GM18909 (cell line): ENCODE measurements around the gene OSBPL10.

Experiments
- ATAC-seq: cut with Tn5 transposase; IDR thresholded peaks from one replicate; pipeline ENCODE4 v1.9.1; 2021; ENCODE audit warnings: mild to moderate bottlenecking; ENCODE audit not compliant: unreplicated experiment, poor library complexity

Gene OSBPL10

DNA sequence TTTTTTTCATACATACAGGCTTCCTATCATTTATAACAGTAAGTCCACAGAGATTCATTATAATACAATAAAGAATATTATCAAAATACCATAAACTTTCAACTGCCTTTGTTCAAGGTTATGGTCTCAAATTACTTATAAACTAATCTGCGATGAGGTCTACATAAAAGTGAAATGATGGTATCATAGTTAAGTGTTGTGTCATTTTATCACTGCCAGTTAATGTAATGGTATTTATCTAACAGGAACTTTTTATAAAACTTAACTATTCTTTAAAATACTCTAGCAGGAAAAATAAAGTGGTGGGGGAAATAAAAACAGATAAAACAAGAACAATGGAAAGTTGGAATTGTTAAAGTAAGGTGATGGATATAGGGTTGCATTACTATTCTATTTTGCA is 153.1 kb downstream of the OSBPL10 start:
- no peak for ATAC-seq

DNA sequence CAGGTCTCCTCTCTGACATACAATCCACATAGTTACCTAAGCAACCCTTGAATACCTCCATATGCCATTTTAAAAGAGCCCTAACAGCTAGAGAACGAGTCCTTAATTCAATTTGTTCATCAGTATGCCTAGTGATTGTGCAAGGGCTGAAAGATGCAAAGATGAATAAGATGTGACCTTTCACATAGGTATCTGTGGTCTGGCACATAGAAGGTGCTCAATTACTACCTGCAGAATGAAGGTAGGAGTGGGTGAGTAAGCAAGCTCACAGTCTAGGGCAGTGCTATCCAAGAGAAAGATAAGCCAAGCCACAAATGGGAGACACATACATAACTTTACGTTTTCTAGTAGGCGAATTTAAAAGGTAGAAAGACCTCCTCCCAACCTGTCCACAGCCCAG is 157.9 kb downstream of the OSBPL10 start:
- ATAC-seq = no peak

DNA sequence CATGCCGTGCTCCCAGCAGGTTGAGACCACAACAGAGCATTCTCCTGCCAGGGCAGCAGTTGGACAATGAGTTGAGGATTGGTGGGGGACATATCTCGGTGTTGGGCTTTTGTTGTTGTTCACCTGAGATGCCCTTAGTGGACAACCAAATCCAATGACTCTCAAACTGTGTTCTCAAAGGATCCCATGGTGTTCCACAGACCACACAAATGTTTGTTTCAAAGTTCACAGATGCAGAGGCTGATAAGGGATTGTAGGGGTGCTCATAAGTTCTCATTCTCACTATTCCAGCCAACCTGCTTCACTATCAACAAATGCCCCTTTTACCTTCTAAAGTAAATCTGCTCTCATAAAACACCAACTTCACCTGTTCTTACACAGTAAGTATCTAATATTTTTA is 159.9 kb downstream of the OSBPL10 start:
- no peak for ATAC-seq

DNA sequence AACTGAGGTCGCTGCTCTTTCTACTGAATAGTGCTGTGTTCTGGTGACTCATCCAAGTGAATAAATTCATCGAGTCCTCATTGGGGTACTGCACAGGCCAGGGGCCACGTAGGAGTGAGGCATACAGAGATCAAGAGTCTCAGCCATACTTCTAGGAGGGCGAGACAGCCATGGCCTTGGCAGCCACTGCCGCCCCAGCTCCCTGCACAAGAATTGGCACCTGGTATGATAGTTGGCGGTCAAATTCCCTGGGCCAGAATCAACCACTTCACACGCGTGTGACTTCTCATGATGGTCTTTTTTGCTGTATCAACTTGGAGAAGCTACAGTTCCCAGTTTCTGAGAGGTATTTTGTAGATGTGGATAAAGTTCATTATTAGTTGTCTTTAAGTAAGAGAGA is 161.6 kb downstream of the OSBPL10 start:
- no peak for ATAC-seq

DNA sequence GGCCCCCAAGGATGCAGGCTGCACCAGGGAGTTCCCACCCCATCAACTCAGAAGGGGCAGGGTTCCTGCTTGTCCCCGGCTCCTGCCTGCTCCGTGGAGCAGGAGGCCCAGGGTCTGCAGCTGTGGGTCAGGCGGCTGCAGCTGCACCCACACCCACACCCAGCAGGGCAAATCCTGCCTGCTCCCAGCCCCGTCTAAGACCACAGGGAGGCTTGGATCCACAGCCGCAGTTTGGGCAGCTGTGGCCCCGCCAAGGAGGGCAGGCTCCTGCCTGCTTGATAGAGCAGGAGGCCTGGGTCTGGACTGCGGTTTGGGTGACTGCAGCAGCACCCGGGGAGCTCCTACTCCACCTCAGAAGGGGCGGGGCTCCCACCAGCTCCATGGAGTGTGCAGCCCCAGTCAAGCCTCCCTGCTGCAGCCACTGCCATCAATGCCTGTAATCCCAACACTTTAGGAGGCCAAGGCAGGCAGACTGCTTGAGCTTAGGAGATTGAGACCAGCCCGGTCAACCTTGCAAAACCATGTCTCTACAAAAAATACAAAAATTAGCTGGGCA is 163.6 kb downstream of the OSBPL10 start:
- no peak for ATAC-seq

DNA sequence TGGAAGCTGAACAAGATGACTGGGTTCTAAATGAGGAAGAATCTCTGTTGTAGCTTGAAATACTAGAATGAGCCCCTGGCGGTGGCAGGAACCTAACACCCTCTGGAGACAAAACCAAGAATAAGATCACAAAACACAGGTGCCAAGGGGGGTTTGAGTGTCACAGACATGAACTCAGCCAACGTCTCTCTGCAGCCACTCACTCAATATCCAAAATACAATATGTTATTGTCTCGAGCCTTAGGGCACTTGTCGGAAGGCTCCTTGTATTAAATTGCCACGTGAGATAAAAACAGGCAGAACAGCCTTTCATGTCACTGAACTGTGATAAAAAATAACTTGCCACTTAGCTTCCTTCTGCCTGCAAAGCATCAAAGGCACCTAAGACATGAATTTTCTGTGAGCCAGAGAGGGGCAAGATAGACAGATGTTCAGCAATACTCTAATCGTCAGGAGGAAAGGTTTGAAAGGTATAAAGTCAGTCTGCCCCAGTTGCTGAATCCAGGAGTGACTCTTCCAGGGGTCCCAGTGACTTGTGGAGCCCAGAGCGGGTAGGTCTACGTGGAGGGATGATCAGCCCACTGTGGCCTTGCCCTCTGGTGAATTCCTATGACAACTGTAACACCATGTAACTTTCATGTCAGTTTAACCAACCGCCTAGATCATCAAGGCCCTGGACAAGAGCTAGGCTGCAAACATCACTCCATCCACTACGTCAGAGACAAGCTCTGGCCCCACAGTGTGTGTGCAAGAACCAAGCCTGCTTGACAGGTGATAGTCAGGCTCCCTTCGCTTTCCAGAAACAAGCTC is 165.2 kb downstream of the OSBPL10 start:
- ATAC-seq = no peak

DNA sequence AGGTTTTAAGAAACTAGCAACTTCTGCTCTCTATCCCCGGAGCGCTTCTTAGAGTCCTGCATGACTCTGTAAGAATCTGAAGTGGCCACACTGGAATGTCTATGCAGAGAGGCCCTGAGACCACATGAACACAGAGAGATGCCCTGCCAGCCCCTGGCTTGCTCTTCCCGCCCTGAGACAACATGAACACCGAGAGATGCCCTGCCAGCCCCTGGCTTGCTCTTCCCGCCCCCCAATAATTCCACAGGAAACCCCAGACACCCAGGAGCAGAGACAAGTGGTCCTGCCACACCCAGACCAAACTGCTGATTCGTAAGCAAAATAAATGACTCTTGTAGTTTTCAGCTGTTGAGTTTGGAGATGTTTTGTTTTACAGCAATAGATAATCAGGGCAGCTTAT is 166.1 kb downstream of the OSBPL10 start:
- ATAC-seq = no peak

DNA sequence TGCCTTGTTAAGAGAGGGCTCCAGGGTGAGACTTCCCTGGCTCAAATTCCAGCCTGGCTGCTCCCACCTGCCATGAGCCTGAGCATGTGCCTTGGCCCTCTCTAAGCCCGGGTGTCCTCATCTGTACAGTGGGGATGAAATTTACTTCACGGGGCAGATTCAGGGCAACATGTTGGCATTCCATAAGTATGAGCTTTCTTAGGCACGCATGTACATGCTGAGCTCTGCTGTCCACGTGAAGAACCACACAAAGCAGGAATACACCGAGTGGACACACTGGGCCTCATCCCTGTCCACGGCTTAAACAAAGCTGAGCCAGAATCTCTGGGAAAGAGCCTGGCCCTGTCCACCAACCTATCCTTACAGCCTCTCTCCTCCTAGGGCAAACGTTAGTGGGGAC is 167.4 kb downstream of the OSBPL10 start:
- ATAC-seq = no peak

DNA sequence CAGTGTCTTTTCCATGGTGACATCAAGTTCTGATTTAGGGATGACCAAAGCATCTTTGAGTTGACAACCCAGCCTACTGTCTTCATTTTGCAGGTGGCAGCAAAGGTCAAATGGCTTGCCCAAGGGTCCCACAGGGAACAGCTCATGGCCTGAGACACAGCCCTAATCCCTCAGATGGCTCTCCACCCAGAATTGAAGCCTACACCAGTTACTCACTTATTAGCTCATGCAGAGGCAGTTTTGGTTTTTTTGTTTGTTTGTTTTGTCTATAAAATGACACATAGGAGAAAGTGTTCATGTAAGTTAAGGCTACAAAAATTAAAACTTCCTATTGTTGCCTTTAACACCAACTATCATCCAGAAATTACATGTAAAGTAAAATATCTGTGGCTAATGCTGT is 167.9 kb downstream of the OSBPL10 start:
- ATAC-seq = no peak

GRCh38 chr3:31810991-31811433 is 170.1 kb downstream of the OSBPL10 start:
- no peak for ATAC-seq

DNA sequence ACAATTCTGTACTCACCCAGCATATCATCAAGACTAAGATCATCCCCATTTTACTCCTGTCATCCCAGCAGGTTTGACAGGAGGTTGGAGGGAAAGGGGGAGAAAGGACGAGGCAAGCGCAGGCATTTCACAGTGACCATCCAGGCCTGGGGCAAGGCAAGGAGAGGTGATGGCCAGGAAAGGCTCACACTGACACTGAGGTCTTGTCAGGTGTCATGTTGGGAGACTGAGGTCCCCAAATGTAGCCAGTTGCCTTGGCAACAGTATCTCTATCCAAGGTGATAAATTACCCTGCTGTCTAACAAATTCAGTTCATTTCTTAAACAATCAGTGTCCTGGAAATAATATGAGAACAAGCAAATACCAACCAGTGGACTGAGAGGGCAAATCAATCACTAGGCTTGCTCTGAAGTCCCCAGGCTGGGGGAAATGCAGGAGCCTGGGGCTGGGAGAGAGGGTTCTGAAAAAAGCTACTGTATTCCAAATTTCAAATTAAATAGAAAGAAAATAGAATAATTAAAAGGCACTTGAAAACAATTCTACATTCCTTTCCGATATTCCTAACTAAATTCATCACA is 172.8 kb downstream of the OSBPL10 start:
- no peak for ATAC-seq

GRCh38 chr3:31804251-31805051 is 176.6 kb downstream of the OSBPL10 start:
- no peak for ATAC-seq

DNA sequence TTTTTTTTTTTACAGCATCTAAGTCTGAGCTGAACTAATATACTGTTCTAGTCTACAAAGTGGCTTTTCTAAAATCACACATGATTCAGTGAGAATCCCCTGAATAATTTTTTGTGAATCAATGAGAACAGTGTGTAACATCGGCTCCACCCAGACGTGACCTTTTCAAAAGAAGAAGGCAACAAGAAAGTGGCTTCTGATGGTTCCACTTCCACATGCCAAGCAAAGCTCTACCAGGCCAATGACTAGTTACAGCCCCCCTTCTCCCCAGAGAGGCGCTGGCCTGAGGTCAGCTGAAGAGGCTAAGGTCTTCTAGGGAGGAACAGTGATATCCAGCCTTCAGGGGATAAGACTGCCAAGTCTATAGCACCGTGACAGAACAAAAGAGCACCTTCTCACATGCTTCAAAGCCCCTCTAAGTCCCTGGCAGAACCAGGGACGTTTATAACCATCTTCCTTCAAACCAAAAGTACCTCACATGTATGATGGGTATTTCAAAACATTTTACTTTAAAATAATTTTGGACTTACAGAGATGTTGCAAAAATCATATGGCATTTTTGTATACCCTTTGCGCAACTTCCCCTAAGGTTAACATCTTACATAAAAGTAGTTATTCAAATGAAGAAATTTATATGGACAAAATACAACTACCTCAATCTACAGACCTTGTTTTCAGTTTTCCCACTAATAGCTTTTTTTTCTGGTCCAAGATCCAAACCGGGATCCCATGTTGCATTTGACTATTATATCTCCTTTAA is 177.9 kb downstream of the OSBPL10 start:
- no peak for ATAC-seq

DNA sequence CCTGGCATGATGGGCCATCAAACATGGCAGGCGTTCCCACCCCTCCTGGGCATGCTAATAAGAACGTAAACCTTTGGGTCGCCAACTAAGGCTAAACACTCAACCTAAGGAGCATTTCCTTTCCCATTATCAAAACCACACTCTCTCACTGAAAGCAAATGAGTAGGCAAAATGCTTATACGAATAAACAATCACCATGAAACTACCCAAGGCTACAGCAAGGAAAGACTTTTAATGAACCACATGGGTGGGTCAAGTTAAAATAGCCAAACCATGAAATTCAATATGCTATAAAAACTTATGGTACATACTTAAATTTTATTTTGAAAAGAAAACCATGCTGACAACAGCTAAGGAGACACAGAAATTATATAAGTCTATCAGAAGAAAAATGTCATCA is 180.6 kb downstream of the OSBPL10 start:
- ATAC-seq = no peak

DNA sequence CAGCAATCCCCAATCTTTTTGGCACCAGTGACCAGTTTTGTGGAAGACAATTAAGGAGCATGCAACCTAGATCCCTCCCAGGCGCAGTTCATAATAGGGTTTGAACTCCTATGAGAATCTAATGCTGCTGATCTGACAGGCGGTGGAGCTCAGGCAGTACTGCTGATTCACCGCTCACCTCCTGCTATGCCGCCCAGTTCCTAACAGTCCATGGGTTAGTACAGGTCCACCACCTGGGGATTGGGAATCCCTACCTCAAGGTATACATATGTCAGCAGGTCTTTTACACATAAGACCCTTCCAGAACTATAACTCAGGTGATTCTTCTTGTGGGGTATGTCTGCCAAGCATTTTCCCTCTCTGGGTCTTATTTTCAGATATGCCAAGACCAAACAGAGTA is 182.2 kb downstream of the OSBPL10 start:
- no peak for ATAC-seq

DNA sequence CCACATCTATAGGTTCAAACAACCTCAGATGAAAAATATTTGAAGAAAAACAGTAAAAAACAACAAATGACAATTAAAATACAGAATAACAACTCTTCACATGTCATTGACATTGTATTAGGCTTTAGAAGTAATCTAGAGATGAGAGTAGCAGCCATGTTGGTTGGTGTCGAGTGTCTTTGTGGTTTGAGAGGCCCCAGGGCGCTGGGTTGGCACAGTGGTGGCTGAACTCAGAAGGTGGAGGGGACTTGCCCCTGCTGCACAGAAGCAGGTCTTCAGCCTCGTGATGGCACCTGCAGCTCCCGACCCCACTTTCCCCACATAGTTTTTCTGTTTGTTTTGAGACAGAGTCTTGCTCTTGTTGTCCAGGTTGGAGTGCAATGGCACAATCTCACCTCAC is 187.2 kb downstream of the OSBPL10 start:
- no peak for ATAC-seq

DNA sequence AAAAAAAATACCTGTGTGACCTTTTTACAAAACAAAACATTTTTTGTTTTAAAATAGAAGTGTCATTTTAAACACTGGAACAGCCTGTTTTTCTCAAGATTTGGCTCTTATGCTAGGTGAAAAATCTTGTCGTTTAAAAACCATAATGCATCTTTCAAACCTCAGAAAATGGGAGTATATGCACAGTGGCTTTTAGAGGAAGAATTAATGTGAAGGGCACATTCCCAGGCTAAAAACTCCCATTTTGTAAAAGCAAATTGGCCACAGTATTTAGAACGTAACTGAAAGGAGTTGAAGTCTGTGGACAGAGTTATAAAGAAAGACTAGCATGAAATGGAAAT is 190.0 kb downstream of the OSBPL10 start:
- no peak for ATAC-seq

- ATAC-seq = no peak
Observed at GRCh38 chr3:31790193-31791089, 190.6 kb downstream of the OSBPL10 start.

DNA sequence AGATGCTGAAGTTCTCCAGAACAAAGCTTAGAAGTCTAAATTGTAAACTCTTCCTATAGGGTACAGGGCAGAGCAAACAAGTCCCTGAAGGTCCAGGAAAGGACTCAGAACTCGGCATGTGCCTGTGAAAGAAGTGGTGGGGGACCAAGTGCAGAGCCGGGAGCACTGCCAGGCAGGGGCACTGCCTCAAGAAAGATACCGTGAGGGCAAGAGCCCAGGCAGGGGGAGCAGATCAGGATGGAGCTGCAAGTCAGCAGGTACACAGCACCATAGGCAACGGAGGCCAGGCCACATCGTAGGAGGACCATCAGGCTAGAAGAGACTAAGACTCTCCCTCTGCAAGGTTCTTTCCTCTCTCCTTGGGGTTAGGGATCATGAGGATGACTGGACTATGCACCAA is 191.6 kb downstream of the OSBPL10 start:
- no peak for ATAC-seq
